Measurements from ENCODE around the gene MTFR1L. TPM values are rescaled to one million over a fixed set of nuclear protein-coding genes. Genes with fewer than 3 reads are reported as not detected.

Gene MTFR1L
- total RNA-seq, 1 experiment from 2014 or later: 41.7 TPM

GRCh38 chr1:25826571-25826970 lies 6.8 kb downstream of the MTFR1L start:
- Histone ChIP-seq H3K4me1 (replicated peaks; ENCODE audit: insufficient read depth) (no peaks in the 10 kb centered on the region), H3K9me3 (ENCODE audit: insufficient read depth, low read depth) (no peaks in the 10 kb centered on the region), H4K20me1 (ENCODE audit: insufficient read depth) (no peaks in the 10 kb centered on the region), H3K27me3 (ENCODE audit: insufficient read depth, low read depth) (no peaks in the 10 kb centered on the region), H3K79me2 (ENCODE audit: low read depth) (peaks cover 5% of the 10 kb centered on the region; the same call in 1 of the 2 replicates), H2AFZ (no peak overlapping the region), H3F3A (ENCODE audit: insufficient read depth, low read depth) (no peaks in the 10 kb centered on the region), H3K9me2 (ENCODE audit: insufficient read depth) (no peaks in the 10 kb centered on the region), H3K4me2 (no peak overlapping the region), H3K27ac (no peak overlapping the region), H3K4me3 (no peak overlapping the region), H3K36me3 (ENCODE audit: low read depth) (no peaks in the 10 kb centered on the region; the same call in 1 of the 2 replicates)
- TF ChIP-seq CTCF (conservative IDR thresholded peaks at IDR 0.05) (no peak), EZH2 (IDR thresholded peaks at IDR 0.05; ENCODE audit: low read depth) (no peak)
- ChIA-PET POLR2A (ENCODE audit: unreplicated experiment) (no interaction called here), CTCF (no interaction called here)
- intact Hi-C loops (cut with micrococcal nuclease; ENCODE audit: unreplicated experiment): no loop called here
- BruUV-seq (replicated peaks): no TSS peak
- no peak for DNase-seq

GRCh38 chr1:25828491-25828890 lies 8.7 kb downstream of the MTFR1L start:
- CTCF ChIA-PET: interaction anchor here (0.6 kb wide), 1 partner anchor 169 kb away, joined by 4 read pairs; the partner anchor contains the start of gene PAFAH2

GRCh38 chr1:25829046-25829445 lies 9.3 kb downstream of the MTFR1L start:
- no peak for DNase-seq
- H4K20me1 ChIP-seq (ENCODE audit: insufficient read depth): no peaks in the 10 kb centered on the region
- POLR2A ChIA-PET (ENCODE audit: unreplicated experiment): no interaction called here
- no TSS peak for BruUV-seq (replicated peaks)
- H3K4me3 ChIP-seq: no peak overlapping the region
- no peaks in the 10 kb centered on the region for H3K4me1 ChIP-seq (replicated peaks; ENCODE audit: insufficient read depth)
- H3K27ac ChIP-seq: no peak overlapping the region
- H3F3A ChIP-seq (ENCODE audit: insufficient read depth, low read depth): no peaks in the 10 kb centered on the region
- no peaks in the 10 kb centered on the region for H3K9me3 ChIP-seq (ENCODE audit: insufficient read depth, low read depth)
- H2AFZ ChIP-seq: no peak overlapping the region
- no peak overlapping the region for H3K4me2 ChIP-seq
- no peaks in the 10 kb centered on the region for H3K79me2 ChIP-seq (ENCODE audit: low read depth)
- intact Hi-C loops (cut with micrococcal nuclease; ENCODE audit: unreplicated experiment): no loop called here
- TF ChIP-seq EZH2 (IDR thresholded peaks at IDR 0.05; ENCODE audit: low read depth) (no peak), CTCF (conservative IDR thresholded peaks at IDR 0.05) (no peak)
- no peaks in the 10 kb centered on the region; the same call in 1 of the 2 replicates for H3K36me3 ChIP-seq (ENCODE audit: low read depth)
- H3K27me3 ChIP-seq (ENCODE audit: insufficient read depth, low read depth): no peaks in the 10 kb centered on the region
- CTCF ChIA-PET: interaction anchor here (0.6 kb wide), 1 partner anchor 169 kb away, joined by 4 read pairs; the partner anchor contains the start of gene PAFAH2
- no peaks in the 10 kb centered on the region for H3K9me2 ChIP-seq (ENCODE audit: insufficient read depth)

More at GRCh38 chr1:25828491-25828890, 8.7 kb downstream of the MTFR1L start:
- Histone ChIP-seq H4K20me1 (ENCODE audit: insufficient read depth) (no peaks in the 10 kb centered on the region), H3K79me2 (ENCODE audit: low read depth) (no peaks in the 10 kb centered on the region), H3K4me2 (no peak overlapping the region), H3K36me3 (ENCODE audit: low read depth) (no peaks in the 10 kb centered on the region; the same call in 1 of the 2 replicates), H3F3A (ENCODE audit: insufficient read depth, low read depth) (no peaks in the 10 kb centered on the region), H3K4me3 (no peak overlapping the region), H3K4me1 (replicated peaks; ENCODE audit: insufficient read depth) (no peaks in the 10 kb centered on the region), H3K27me3 (ENCODE audit: insufficient read depth, low read depth) (no peaks in the 10 kb centered on the region), H3K9me3 (ENCODE audit: insufficient read depth, low read depth) (no peaks in the 10 kb centered on the region), H3K9me2 (ENCODE audit: insufficient read depth) (no peaks in the 10 kb centered on the region), H3K27ac (no peak overlapping the region), H2AFZ (no peak overlapping the region)
- POLR2A ChIA-PET (ENCODE audit: unreplicated experiment): interaction anchor here (0.6 kb wide), 1 partner anchor 17 kb away, joined by 5 read pairs; no protein-coding TSS in a partner anchor
- intact Hi-C loops (cut with micrococcal nuclease; ENCODE audit: unreplicated experiment): no loop called here
- no TSS peak for BruUV-seq (replicated peaks)
- TF ChIP-seq EZH2 (IDR thresholded peaks at IDR 0.05; ENCODE audit: low read depth) (no peak), CTCF (conservative IDR thresholded peaks at IDR 0.05) (no peak)
- no peak for DNase-seq
